Measurements from ENCODE around the gene UPK1A. TPM values are rescaled to one million over a fixed set of nuclear protein-coding genes. Genes with fewer than 3 reads are reported as not detected.

Gene UPK1A
- total and polyA plus RNA-seq, 9 of the 15 experiments (the other 6 are each of a cell fraction or from before 2014, with no cell fraction given): 0.06 to 0.13 TPM; not detected in 7

- FAIRE-seq: peak; percentile 100
- peak within 1 kb of the TSS; percentile 72 for H2AFZ ChIP-seq (ENCODE audit: low read depth, low read length)
- WGBS (ENCODE audit: insufficient coverage, low coverage, missing lambda C conversion rate): under 1% methylated on average over 46 of the region's 46 CpGs
- TF ChIP-seq TBP (optimal IDR thresholded peaks at IDR 0.05; ENCODE audit: low read depth, low read length) (peak; percentile 89), NRF1 (conservative IDR thresholded peaks at IDR 0.05 in 1 of 2, IDR thresholded peaks at IDR 0.05 in 1 of 2) (peak; percentile 90 to 91), ZNF57 (CRISPR knock-in tag; IDR thresholded peaks at IDR 0.05) (no peak), ZBTB11 (CRISPR knock-in tag; IDR thresholded peaks at IDR 0.05) (peak; percentile 16 to 95 (median 69); a peak in 5 of 6 replicates), ZNF175 (CRISPR knock-in tag; IDR thresholded peaks at IDR 0.05; ENCODE audit: low read depth) (no peak), NKRF (IDR thresholded peaks at IDR 0.05; ENCODE audit: borderline replicate concordance) (peak; percentile 54; the same call in 1 of the 2 replicates), ASH1L (IDR thresholded peaks at IDR 0.05; ENCODE audit: borderline replicate concordance, low read depth, partially characterized antibody) (peak; percentile 84), ATF3 (IDR thresholded peaks at IDR 0.05) (peak; percentile 22; the same call in 1 of the 2 replicates), ATF3 (CRISPR knock-in tag; conservative IDR thresholded peaks at IDR 0.05) (no peak), MBD2 (IDR thresholded peaks at IDR 0.05; ENCODE audit: borderline replicate concordance, low read depth) (peak; percentile 89; the same call in 1 of the 2 replicates)
Observed at GRCh38 chr19:35648017-35648961, 18.0 kb upstream of the UPK1A start, which contains the start of gene COX6B1. Gene COX6B1, plus strand, starts transcription at chr19:35648323. Its CDS starts 2,921 bp downstream, at chr19:35651244.

More at GRCh38 chr19:35648017-35648961, 18.0 kb upstream of the UPK1A start, which contains the start of gene COX6B1:
- POLR2A ChIA-PET: interaction anchor here (0.5 to 2.1 kb wide), 12 partner anchors 8 to 209 kb away, joined by 3 to 13 read pairs (median 4); partner anchors contain the start of genes HAUS5 and KIRREL2
- peak; percentile 79 for ATAC-seq
- CTCF ChIA-PET (ENCODE audit: low intra/inter-chr PET ratio): no interaction called here
- no peaks in the 10 kb centered on the region for H3K27me3 ChIP-seq (ENCODE audit: control insufficient read depth in 2 of 2, insufficient read depth in 2 of 2, low read length in 2 of 2)
- in situ Hi-C loops (cut with MboI) (no loop called here), intact Hi-C loops (cut with micrococcal nuclease) (loop anchor here (10.0 kb wide), 1 partner anchor 97 kb away; the partner anchor contains the start of genes IGFLR1, LIN37, PSENEN and U2AF1L4)
- peaks cover 31% of the 10 kb centered on the region; the same call in 2 of the 3 replicates for H3K36me3 ChIP-seq (ENCODE audit: control insufficient read depth, insufficient read depth, low read length)
- H3K27ac ChIP-seq (ENCODE audit: extremely low read depth, low read depth, low read length): peak within 1 kb of the TSS; percentile 93
- H3K4me1 ChIP-seq (replicated peaks in 1 of 2; ENCODE audit: control insufficient read depth in 2 of 2, insufficient read depth in 2 of 2, low read length in 2 of 2): peaks cover 14 to 40% of the 10 kb centered on the region in 2 experiments; a peak in 4 of 5 replicates
- no peaks in the 10 kb centered on the region for H3K9me1 ChIP-seq (ENCODE audit: control insufficient read depth, insufficient read depth, low read length)
- H3K79me2 ChIP-seq (ENCODE audit: control insufficient read depth, insufficient read depth, low read length): peaks cover 37% of the 10 kb centered on the region
- H4K20me1 ChIP-seq (replicated peaks; ENCODE audit: control insufficient read depth, insufficient read depth, low read length): 0 out of 2 replicates have a peak, but pooled peaks cover 4% of the 10 kb centered on the region
- peak; percentile 89 to 99 (median 92) for DNase-seq (ENCODE audit: extremely low read depth in 1 of 4, low spot score in 3 of 4)
- peak within 1 kb of the TSS; percentile 94 for H3K9ac ChIP-seq (ENCODE audit: insufficient read depth in 1 of 2, low read depth in 2 of 2, low read length in 2 of 2)
- H3K4me3 ChIP-seq: peak within 1 kb of the TSS; percentile 94
- H3K9me3 ChIP-seq (replicated peaks; ENCODE audit: control insufficient read depth, insufficient read depth, low read depth, low read length): no peaks in the 10 kb centered on the region
- BruUV-seq (replicated peaks): TSS peak; percentile 87
- H3K4me2 ChIP-seq (ENCODE audit: insufficient read depth, low read length): peak within 1 kb of the TSS; percentile 99

Data from K562 (cell line).